Dendritic cell treated with granulocyte-macrophage colony-stimulating factor and Interleukin-4, amounts not matched to agents 40 ng/mL and 50 ng/mL, for 4 days (primary cell): ENCODE data around the gene UBE2G2.

Source experiments
- H3K27ac Mint-ChIP-seq: one replicate; pipeline ENCODE4 v1.8.0; 2022; ENCODE audit warnings: mild to moderate bottlenecking, mixed read lengths
- H3K27me3 Mint-ChIP-seq: one replicate; pipeline ENCODE4 v1.8.0; 2022; ENCODE audit warnings: mild to moderate bottlenecking, mixed read lengths
- H3K36me3 Mint-ChIP-seq: one replicate; pipeline ENCODE4 v1.8.0; 2022; ENCODE audit warnings: low read depth, mixed read lengths
- H3K4me1 Mint-ChIP-seq: one replicate; pipeline ENCODE4 v1.8.0; 2022; ENCODE audit warnings: low read depth, mixed read lengths
- H3K4me3 Mint-ChIP-seq: one replicate; pipeline ENCODE4 v1.8.0; 2022; ENCODE audit warnings: mild to moderate bottlenecking, moderate library complexity, mixed read lengths
- H3K9me3 Mint-ChIP-seq: one replicate; pipeline ENCODE4 v1.8.0; 2022; ENCODE audit warnings: mixed read lengths
- intact Hi-C: fragments of 100-400 bp; cut with micrococcal nuclease; formaldehyde crosslinking; loops from one replicate; pipeline ENCODE4 v1.15.0; 2022

UBE2G2 gene

GRCh38 chr21:44726826-44727225, 74.8 kb downstream of the UBE2G2 start:
- intact Hi-C loops: no loop called here
- no peaks in the 10 kb centered on the region for H3K4me1 Mint-ChIP-seq

GRCh38 chr21:44724926-44725325, 76.7 kb downstream of the UBE2G2 start:
- Mint-ChIP-seq H3K36me3 (no peaks in the 10 kb centered on the region), H3K4me1 (no peaks in the 10 kb centered on the region), H3K4me3 (no peak overlapping the region), H3K9me3 (no peaks in the 10 kb centered on the region), H3K27me3 (peaks cover 72% of the 10 kb centered on the region), H3K27ac (no peak overlapping the region)
- intact Hi-C loops: no loop called here

More at GRCh38 chr21:44726826-44727225, 74.8 kb downstream of the UBE2G2 start:
- Mint-ChIP-seq H3K27ac (no peak overlapping the region), H3K4me3 (no peak overlapping the region), H3K36me3 (no peaks in the 10 kb centered on the region), H3K9me3 (no peaks in the 10 kb centered on the region), H3K27me3 (peaks cover 60% of the 10 kb centered on the region)

- H3K4me1 Mint-ChIP-seq: no peaks in the 10 kb centered on the region
- H3K4me3 Mint-ChIP-seq: no peak overlapping the region
- H3K36me3 Mint-ChIP-seq: no peaks in the 10 kb centered on the region
- peaks cover 78% of the 10 kb centered on the region for H3K27me3 Mint-ChIP-seq
- intact Hi-C loops: no loop called here
- no peak overlapping the region for H3K27ac Mint-ChIP-seq
- no peaks in the 10 kb centered on the region for H3K9me3 Mint-ChIP-seq
Measured at GRCh38 chr21:44724196-44724595, 77.4 kb downstream of the UBE2G2 start.

DNA sequence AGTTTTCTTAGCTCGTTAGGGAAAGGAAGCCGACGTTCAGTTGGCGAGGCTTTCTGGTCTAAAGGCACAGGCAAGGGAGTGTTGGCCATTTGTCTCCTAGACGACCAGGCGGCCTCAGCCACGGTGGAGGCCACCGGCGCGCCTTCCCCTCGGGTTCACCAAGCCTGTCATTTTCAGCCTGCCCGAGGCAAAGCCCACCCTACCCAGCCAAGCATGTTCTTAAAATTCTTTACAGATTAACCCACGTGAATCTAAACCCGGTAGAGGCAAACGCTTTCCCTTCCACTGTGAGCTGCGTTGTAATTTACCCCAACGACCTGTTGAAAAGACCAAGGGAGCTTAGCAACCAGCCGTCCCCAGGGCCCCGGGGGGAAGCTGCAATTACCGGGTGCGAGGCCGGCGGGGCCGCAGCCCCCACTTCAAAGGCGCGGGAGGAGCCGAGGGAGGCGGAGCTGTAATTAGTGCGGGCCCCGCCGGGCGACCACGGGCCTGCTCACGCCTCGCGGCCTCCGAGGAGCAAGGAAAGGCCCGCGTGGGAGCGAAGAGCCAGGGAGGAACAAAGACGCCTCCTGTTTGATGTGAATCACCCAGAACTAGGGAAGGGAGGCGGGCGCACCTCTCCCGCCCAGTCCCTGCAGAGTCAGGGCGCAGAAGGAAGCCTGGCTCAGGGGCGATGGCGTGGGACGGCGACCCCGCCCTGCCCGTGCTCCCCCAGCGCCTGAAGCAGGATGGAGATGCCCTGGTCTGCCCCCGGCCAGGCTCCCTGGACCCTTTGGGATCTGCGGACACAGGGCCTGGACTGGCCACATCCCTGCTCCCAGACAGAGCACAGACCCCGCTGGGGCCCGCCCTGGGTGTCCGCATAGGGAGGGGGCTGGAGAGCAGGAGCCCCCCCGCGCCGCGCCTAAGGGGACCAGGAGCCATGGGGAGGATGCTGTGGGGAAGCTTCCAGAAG, 78.2 kb downstream of the UBE2G2 start:
- H3K27me3 Mint-ChIP-seq: peaks cover 84% of the 10 kb centered on the region
- no peak overlapping the region for H3K27ac Mint-ChIP-seq
- intact Hi-C loops: no loop called here
- H3K9me3 Mint-ChIP-seq: no peaks in the 10 kb centered on the region
- no peak overlapping the region for H3K4me3 Mint-ChIP-seq
- no peaks in the 10 kb centered on the region for H3K4me1 Mint-ChIP-seq
- H3K36me3 Mint-ChIP-seq: no peaks in the 10 kb centered on the region

- Mint-ChIP-seq H3K27me3 (peaks cover 86% of the 10 kb centered on the region), H3K9me3 (no peaks in the 10 kb centered on the region), H3K4me1 (no peaks in the 10 kb centered on the region), H3K36me3 (no peaks in the 10 kb centered on the region), H3K4me3 (no peak overlapping the region), H3K27ac (no peak overlapping the region)
- intact Hi-C loops: no loop called here
Measured at GRCh38 chr21:44722731-44723130, 78.9 kb downstream of the UBE2G2 start.

DNA sequence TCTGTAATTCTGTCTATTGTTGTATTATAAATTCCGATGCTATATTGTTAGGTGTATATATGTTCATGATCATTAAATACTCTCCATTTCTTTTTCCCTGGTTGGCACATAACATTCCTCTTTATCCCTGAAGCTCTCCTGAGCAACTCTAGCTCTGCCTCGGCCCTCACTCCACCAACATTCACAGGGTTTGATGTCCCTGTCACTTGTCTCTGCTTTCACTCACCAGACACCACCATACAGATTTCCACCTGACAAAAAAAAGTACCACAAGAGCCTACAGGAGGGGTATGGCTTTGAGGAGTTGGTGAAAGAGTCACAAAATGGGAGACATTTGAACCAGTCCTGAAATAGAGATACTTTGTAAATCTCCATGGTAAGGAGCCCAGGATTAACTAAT, 81.5 kb downstream of the UBE2G2 start:
- no peak overlapping the region for H3K27ac Mint-ChIP-seq
- intact Hi-C loops: no loop called here
- no peaks in the 10 kb centered on the region for H3K36me3 Mint-ChIP-seq
- peaks cover 6% of the 10 kb centered on the region for H3K9me3 Mint-ChIP-seq
- no peaks in the 10 kb centered on the region for H3K4me1 Mint-ChIP-seq
- H3K4me3 Mint-ChIP-seq: no peak overlapping the region
- H3K27me3 Mint-ChIP-seq: peaks cover 83% of the 10 kb centered on the region
